K562 (cell line): ENCODE measurements around the gene MYL10. TPM values are rescaled to one million over a fixed set of nuclear protein-coding genes. Genes with fewer than 3 reads are reported as not detected.

Experiments
- ATAC-seq: fragments of 200-7000 bp; cut with Tn5 transposase; 3 replicates; pipeline ENCODE4 v1.9.1; 2020; ENCODE audit warnings: moderate library complexity
- BruUV-seq: library from RNA; stranded (reverse); fragments of 400-500 nt; replicated peaks from 2 replicates; lab custom pipeline; 2021; lab: Mats Ljungman, UMichigan
- CTCF ChIA-PET: fragments of 300-600 bp; formaldehyde crosslinking; extraction: SDS; loops from one replicate; lab custom pipeline; 2021; ENCODE audit warnings: low intra/inter-chr PET ratio; lab: Yijun Ruan, JAX
- POLR2A ChIA-PET: fragments of 300-600, 350-650 bp; sonication (Branson Sonifier 250); formaldehyde crosslinking; extraction: SDS; loops from one replicate; lab custom pipeline; 2021; ENCODE audit warnings: antibody characterized with exemption, inconsistent platforms; lab: Yijun Ruan, JAX
- DNase-seq, 4 experiments: peaks; one replicate each; pipeline versions ENCODE4 v3.0.0 to v3.0.0-alpha.2; 2011 to 2018; ENCODE audit warnings: low spot score in 3 of 4, mixed read lengths in 3 of 4; ENCODE audit errors: extremely low read depth in 1 of 4
- FAIRE-seq: peaks from 2 replicates; lab custom pipeline; 2011; peaks lifted over from hg19 to GRCh38; lab: Jason Lieb, UNC
- H2AFZ ChIP-seq: 2 replicates; pipeline ENCODE4 v1.6.0; 2011; ENCODE audit warnings: low read depth, low read length, control low read depth, inconsistent platforms
- H3K27ac ChIP-seq: fragments of 200-600 bp; 3 replicates; pipeline ENCODE4 v1.8.0; 2011; ENCODE audit warnings: low read depth, mild to moderate bottlenecking, control low read depth, inconsistent platforms, low read length, moderate library complexity, mixed read lengths; ENCODE audit errors: extremely low read depth
- H3K27me3 ChIP-seq, 2 experiments: fragments of 300-600 bp in 1 of 2; 2 replicates in 1 of 2; 3 replicates in 1 of 2; pipeline versions ENCODE4 v1.6.0 to v1.8.0; 2011; ENCODE audit warnings: inconsistent platforms in 2 of 2, low read length in 2 of 2, mild to moderate bottlenecking in 1 of 2, mixed read lengths in 1 of 2, moderate library complexity in 1 of 2; ENCODE audit not compliant: control insufficient read depth in 2 of 2, insufficient read depth in 2 of 2
- H3K36me3 ChIP-seq: fragments of 300-600 bp; 3 replicates; pipeline ENCODE4 v1.8.0; 2011; ENCODE audit warnings: mild to moderate bottlenecking, low read length, inconsistent platforms; ENCODE audit not compliant: control insufficient read depth, insufficient read depth
- H3K4me1 ChIP-seq, 2 experiments: fragments of 200-600 bp in 1 of 2; replicated peaks in 1 of 2; 2 replicates in 1 of 2; 3 replicates in 1 of 2; pipeline versions ENCODE4 v1.5.1 to v1.8.0; 2011; ENCODE audit warnings: inconsistent platforms in 2 of 2, low read length in 2 of 2, mild to moderate bottlenecking in 1 of 2, mixed read lengths in 1 of 2, moderate library complexity in 1 of 2; ENCODE audit not compliant: control insufficient read depth in 2 of 2, insufficient read depth in 2 of 2
- H3K4me2 ChIP-seq: 2 replicates; pipeline ENCODE4 v1.6.1; 2011; ENCODE audit warnings: low read length, control low read depth, inconsistent platforms, mixed read lengths; ENCODE audit not compliant: insufficient read depth
- H3K4me3 ChIP-seq: fragments of 200-600 bp; sonication (generic), shearing (Covaris generic); 2 replicates; pipeline ENCODE4 v1.5.1; 2016; ENCODE audit warnings: control low read depth, inconsistent platforms
- H3K79me2 ChIP-seq: fragments of 200-600 bp; 3 replicates; pipeline ENCODE4 v1.8.0; 2011; ENCODE audit warnings: low read length, inconsistent platforms; ENCODE audit not compliant: control insufficient read depth, insufficient read depth
- H3K9ac ChIP-seq, 2 experiments: 2 replicates each; pipeline versions ENCODE4 v1.6.0 to v1.6.1; 2011; ENCODE audit warnings: low read depth in 2 of 2, low read length in 2 of 2, control low read depth in 1 of 2, inconsistent platforms in 1 of 2, mild to moderate bottlenecking in 1 of 2, mixed read lengths in 1 of 2; ENCODE audit not compliant: insufficient read depth in 1 of 2
- H3K9me1 ChIP-seq: one replicate; pipeline ENCODE4 v1.6.0; 2011; ENCODE audit warnings: inconsistent platforms, mild to moderate bottlenecking, low read length, moderate library complexity; ENCODE audit not compliant: control insufficient read depth, insufficient read depth
- H3K9me3 ChIP-seq: replicated peaks from 2 replicates; pipeline ENCODE4 v1.5.1; 2011; ENCODE audit warnings: low read depth, low read length, inconsistent platforms; ENCODE audit not compliant: control insufficient read depth, insufficient read depth
- H4K20me1 ChIP-seq: replicated peaks from 2 replicates; pipeline ENCODE4 v1.6.1; 2011; ENCODE audit warnings: low read length, inconsistent platforms, mixed read lengths; ENCODE audit not compliant: control insufficient read depth, insufficient read depth
- BRD9 ChIP-seq: fragments of 450-650 bp; IDR thresholded peaks from 2 replicates; pipeline ENCODE4 v1.6.1; 2018; ENCODE audit warnings: low read depth; ENCODE audit not compliant: partially characterized antibody
- CREBBP ChIP-seq: IDR thresholded peaks from one replicate; pipeline ENCODE4 v1.6.1; 2012; ENCODE audit warnings: low read depth, mild to moderate bottlenecking, control low read depth, inconsistent platforms, low read length
- E2F1 ChIP-seq: sonication (generic); formaldehyde crosslinking; IDR thresholded peaks from 2 replicates; pipeline ENCODE4 v1.8.1; 2023; ENCODE audit warnings: mild to moderate bottlenecking, missing genetic modification reagents, moderate library complexity
- ELF1 ChIP-seq: fragments of 200-800 bp; sonication (Bioruptor generic); IDR thresholded peaks from 2 replicates; pipeline ENCODE4 v1.6.1; 2016; ENCODE audit warnings: missing genetic modification characterization, missing compliant biosample characterization
- HDAC1 ChIP-seq, 2 experiments: fragments of 450-650 bp; IDR thresholded peaks; 2 replicates each; pipeline ENCODE4 v1.6.1; 2016 to 2017; ENCODE audit warnings: inconsistent platforms in 1 of 2, mild to moderate bottlenecking in 1 of 2, moderate library complexity in 1 of 2
- MEF2D ChIP-seq: conservative IDR thresholded peaks from 2 replicates; pipeline ENCODE4 v1.6.1; 2016; ENCODE audit warnings: low read depth, missing genetic modification characterization, missing compliant biosample characterization
- MLX ChIP-seq, 2 experiments: fragments of 450-650 bp in 1 of 2; sonication (generic) in 1 of 2; formaldehyde crosslinking; conservative IDR thresholded peaks; 2 replicates each; pipeline versions ENCODE4 v1.4.0 to v1.8.1; 2020 to 2022; ENCODE audit warnings: mild to moderate bottlenecking in 1 of 2, missing genetic modification reagents in 1 of 2
- NR2C2 ChIP-seq, 2 experiments: fragments of 200-800 bp in 1 of 2; sonication (Bioruptor generic) in 1 of 2; sonication (generic) in 1 of 2; formaldehyde crosslinking in 1 of 2; IDR thresholded peaks; 2 replicates each; pipeline versions ENCODE4 v1.6.1 to v1.8.0; 2016 to 2022; ENCODE audit warnings: mild to moderate bottlenecking in 1 of 2, missing compliant biosample characterization in 1 of 2, missing genetic modification characterization in 1 of 2, missing genetic modification reagents in 1 of 2
- SMAD2 ChIP-seq: fragments of 150-350 bp; IDR thresholded peaks from 2 replicates; pipeline ENCODE4 v1.6.1; 2014; ENCODE audit warnings: low read depth, mild to moderate bottlenecking, low read length
- TRIM24 ChIP-seq, 2 experiments: fragments of 450-650 bp; IDR thresholded peaks; 2 replicates each; pipeline ENCODE4 v1.6.1; 2016
- ZFP36 ChIP-seq: fragments of 150-350 bp; IDR thresholded peaks from 2 replicates; pipeline ENCODE4 v1.6.1; 2018; ENCODE audit warnings: low read length, low read depth; ENCODE audit not compliant: partially characterized antibody
- ZNF311 ChIP-seq: fragments of 250-450 bp; sonication (Bioruptor Pico); IDR thresholded peaks from 2 replicates; pipeline ENCODE4 v1.4.0; 2020; ENCODE audit warnings: mild to moderate bottlenecking, moderate library complexity
- ZNF592 ChIP-seq: fragments of 450-650 bp; IDR thresholded peaks from 2 replicates; pipeline ENCODE4 v1.6.1; 2017; ENCODE audit warnings: antibody characterized with exemption, mild to moderate bottlenecking
- WGBS: fragments of 100-300 bp; shearing (Covaris generic); methylation state at CpG from one replicate; pipeline ENCODE4 v1.1.6; 2016; ENCODE audit warnings: low coverage, mixed read lengths; ENCODE audit not compliant: insufficient coverage; ENCODE audit errors: missing lambda C conversion rate; 5-methylcytosine and 5-hydroxymethylcytosine counted together
- in situ Hi-C: fragments of 300-500 bp; cut with MboI; formaldehyde crosslinking; loops from 4 replicates; pipeline ENCODE4 v1.15.0; 2018; ENCODE audit warnings: inconsistent platforms, mixed read lengths
- intact Hi-C: fragments of 100-400 bp; cut with micrococcal nuclease; formaldehyde crosslinking; loops from 2 replicates; pipeline ENCODE4 v1.14.2; 2022
- polyA plus RNA-seq, 8 experiments: library from polyadenylated mRNA; depleted of rRNA in 4 of 8; stranded (reverse) in 5 of 8; unstranded in 3 of 8; fragments of >200 nt; fragmentation: Nextera tagmentation in 2 of 8; fragmentation: Illumina TruSeq in 1 of 8; extraction: Ambion mirVana in 2 of 8; extraction: Trizol in 1 of 8; gene quantifications; 2 replicates each; pipeline versions ENCODE4 v1.2.1 to v1.2.3, GENCODE V29; 2011 to 2014; ENCODE audit warnings: inconsistent platforms in 1 of 8, missing spikeins in 1 of 8
- total RNA-seq, 7 experiments: library from RNA; depleted of rRNA in 6 of 7; stranded (reverse); fragments of >200 nt in 6 of 7; fragmentation: Illumina TruSeq in 2 of 7; extraction: Trizol in 2 of 7; gene quantifications; 2 replicates each; pipeline versions ENCODE4 v1.2.1 to v1.2.3, GENCODE V29; 2011 to 2021; ENCODE audit warnings: low replicate concordance in 1 of 7

MYL10 gene
- total and polyA plus RNA-seq, 9 of the 15 experiments (the other 6 are each of a cell fraction or from before 2014, with no cell fraction given): not detected

- no peaks in the 10 kb centered on the region for H3K9me1 ChIP-seq
- CTCF ChIA-PET: no interaction called here
- H3K4me3 ChIP-seq: no peak overlapping the region
- intact Hi-C loops (no loop called here), in situ Hi-C loops (no loop called here)
- H3K9me3 ChIP-seq: no peaks in the 10 kb centered on the region
- no peak for ATAC-seq
- no peak overlapping the region for H3K27ac ChIP-seq
- no peak overlapping the region for H3K4me2 ChIP-seq
- DNase-seq: no peak
- peaks cover 0 to 14% of the 10 kb centered on the region in 2 experiments; a peak in 1 of 5 replicates for H3K4me1 ChIP-seq
- no TSS peak for BruUV-seq
- no peak for FAIRE-seq
- H3K27me3 ChIP-seq: peaks cover 51 to 85% of the 10 kb centered on the region in 2 experiments
- no peak overlapping the region for H2AFZ ChIP-seq
- POLR2A ChIA-PET: no interaction called here
- H3K9ac ChIP-seq: peak overlapping the region in 1 of 2 experiments; percentile 21; a peak in 1 of 4 replicates
- WGBS: 32% methylated on average over 4 of the region's 4 CpGs
- H3K79me2 ChIP-seq: no peaks in the 10 kb centered on the region
- peaks cover 22% of the 10 kb centered on the region for H4K20me1 ChIP-seq
- TF ChIP-seq TRIM24 (IDR thresholded peaks at IDR 0.05) (no peak), CREBBP (no peak), MLX (CRISPR knock-in tag; conservative IDR thresholded peaks at IDR 0.05) (no peak), BRD9 (no peak), E2F1 (CRISPR knock-in tag) (no peak), MEF2D (tag) (no peak), ELF1 (tag) (no peak), ZNF311 (CRISPR knock-in tag) (no peak), ZNF592 (no peak), SMAD2 (no peak), NR2C2 (CRISPR knock-in tag; IDR thresholded peaks at IDR 0.05) (0 out of 2 replicates have a peak, but pooled peaks have one; percentile 51), NR2C2 (tag; IDR thresholded peaks at IDR 0.05) (no peak), HDAC1 (IDR thresholded peaks at IDR 0.05) (no peak), ZFP36 (peak; percentile 81)
- no peaks in the 10 kb centered on the region for H3K36me3 ChIP-seq
Measured at GRCh38 chr7:101617451-101618206, 11.5 kb downstream of the MYL10 start.
